PC-3 (cell line): Measurements from ENCODE around the gene PPHLN1. TPM values are rescaled to one million over a fixed set of nuclear protein-coding genes. Genes with fewer than 3 reads are reported as not detected.

Source experiments
- ATAC-seq: fragments of 200-7000 bp; cut with Tn5 transposase; 2 replicates; pipeline ENCODE4 v1.9.1; 2020; ENCODE audit warnings: mild to moderate bottlenecking, moderate library complexity
- BruUV-seq: library from RNA; stranded (reverse); fragments of 400-500 nt; replicated peaks from 2 replicates; lab custom pipeline; 2021; lab: Mats Ljungman, UMichigan
- CTCF ChIA-PET: fragments of 300-600 bp; sonication (Branson Sonifier 250); formaldehyde crosslinking; loops from one replicate; lab custom pipeline; 2022; ENCODE audit warnings: antibody characterized with exemption; lab: Charles Lee
- POLR2A ChIA-PET: fragments of 300-600 bp; sonication (Branson Sonifier 250); formaldehyde crosslinking; loops from one replicate; lab custom pipeline; 2022; ENCODE audit warnings: antibody characterized with exemption; ENCODE audit not compliant: unreplicated experiment; lab: Charles Lee
- DNase-seq: peaks from one replicate; pipeline ENCODE4 v3.0.0-alpha.2; 2015
- H2AFZ ChIP-seq: fragments of 300-600 bp; sonication (generic); 2 replicates; pipeline ENCODE4 v1.6.0; 2016; ENCODE audit warnings: antibody characterized with exemption, low read length
- H3F3A ChIP-seq: fragments of 300-600 bp; sonication (generic); one replicate; pipeline ENCODE4 v1.6.0; 2017; ENCODE audit warnings: antibody characterized with exemption, low read length, control low read depth, mild to moderate bottlenecking; ENCODE audit not compliant: unreplicated experiment
- H3K27ac ChIP-seq: fragments of 300-600 bp; sonication (generic); 2 replicates; pipeline ENCODE4 v1.5.1; 2016; ENCODE audit warnings: mild to moderate bottlenecking, low read length
- H3K27me3 ChIP-seq: fragments of 300-600 bp; sonication (generic); 2 replicates; pipeline ENCODE4 v1.6.1; 2016; ENCODE audit warnings: low read length, mixed read lengths
- H3K36me3 ChIP-seq: fragments of 300-600 bp; sonication (generic); 2 replicates; pipeline ENCODE4 v1.6.1; 2016; ENCODE audit warnings: low read depth, mixed run types, low read length, mixed read lengths
- H3K4me1 ChIP-seq: fragments of 300-600 bp; sonication (generic); 2 replicates; pipeline ENCODE4 v1.5.1; 2016; ENCODE audit warnings: low read length; ENCODE audit not compliant: insufficient read depth
- H3K4me2 ChIP-seq: fragments of 300-600 bp; sonication (generic); 2 replicates; pipeline ENCODE4 v1.6.0; 2016; ENCODE audit warnings: low read length
- H3K4me3 ChIP-seq: fragments of 300-600 bp; sonication (generic); 2 replicates; pipeline ENCODE4 v1.5.1; 2016; ENCODE audit warnings: mild to moderate bottlenecking, low read length, mixed read lengths
- H3K79me2 ChIP-seq: fragments of 300-600 bp; sonication (generic); 2 replicates; pipeline ENCODE4 v1.6.1; 2017; ENCODE audit warnings: low read length, mixed read lengths
- H3K9ac ChIP-seq: fragments of 300-600 bp; sonication (generic); 2 replicates; pipeline ENCODE4 v1.6.0; 2016; ENCODE audit warnings: mild to moderate bottlenecking, low read length
- H3K9me2 ChIP-seq: fragments of 300-600 bp; sonication (generic); replicated peaks from 2 replicates; pipeline ENCODE4 v1.6.1; 2016; ENCODE audit warnings: mixed run types, low read length, mixed read lengths
- H3K9me3 ChIP-seq: fragments of 300-600 bp; sonication (generic); 2 replicates; pipeline ENCODE4 v1.6.1; 2016; ENCODE audit warnings: low read length, mixed read lengths
- H4K20me1 ChIP-seq: fragments of 300-600 bp; sonication (generic); 2 replicates; pipeline ENCODE4 v1.6.1; 2016; ENCODE audit warnings: low read length, mixed read lengths
- EZH2 ChIP-seq: fragments of 300-600 bp; sonication (generic); IDR thresholded peaks from one replicate; pipeline ENCODE4 v1.6.1; 2017; ENCODE audit warnings: antibody characterized with exemption, mild to moderate bottlenecking, low read length; ENCODE audit not compliant: unreplicated experiment
- EZH2phosphoT487 ChIP-seq: fragments of 300-600 bp; sonication (generic); IDR thresholded peaks from 2 replicates; pipeline ENCODE4 v1.6.1; 2018; ENCODE audit warnings: mild to moderate bottlenecking, antibody characterized with exemption, low read length, borderline replicate concordance
- intact Hi-C: fragments of 100-400 bp; cut with micrococcal nuclease; formaldehyde crosslinking; loops from 2 replicates; pipeline ENCODE4 v1.9.0; 2023
- total RNA-seq: library from RNA; depleted of rRNA; stranded (reverse); fragments of >200 nt; gene quantifications from 2 replicates; pipeline ENCODE4 v1.2.3, GENCODE V29; 2014
- TF ChIP-seq, protein P1 (sequence below): fragments of 300-600 bp; sonication (generic); conservative IDR thresholded peaks from 2 replicates; pipeline ENCODE4 v1.5.1; 2017; ENCODE audit warnings: antibody characterized with exemption, low read depth, mild to moderate bottlenecking, low read length

Gene PPHLN1
- total RNA-seq, 1 experiment from 2014 or later = 82.0 TPM

GRCh38 chr12:42298887-42299286 is 27.1 kb upstream of the PPHLN1 start:
- no peak for TF ChIP-seq EZH2phosphoT487
- TF ChIP-seq, protein P1, sequence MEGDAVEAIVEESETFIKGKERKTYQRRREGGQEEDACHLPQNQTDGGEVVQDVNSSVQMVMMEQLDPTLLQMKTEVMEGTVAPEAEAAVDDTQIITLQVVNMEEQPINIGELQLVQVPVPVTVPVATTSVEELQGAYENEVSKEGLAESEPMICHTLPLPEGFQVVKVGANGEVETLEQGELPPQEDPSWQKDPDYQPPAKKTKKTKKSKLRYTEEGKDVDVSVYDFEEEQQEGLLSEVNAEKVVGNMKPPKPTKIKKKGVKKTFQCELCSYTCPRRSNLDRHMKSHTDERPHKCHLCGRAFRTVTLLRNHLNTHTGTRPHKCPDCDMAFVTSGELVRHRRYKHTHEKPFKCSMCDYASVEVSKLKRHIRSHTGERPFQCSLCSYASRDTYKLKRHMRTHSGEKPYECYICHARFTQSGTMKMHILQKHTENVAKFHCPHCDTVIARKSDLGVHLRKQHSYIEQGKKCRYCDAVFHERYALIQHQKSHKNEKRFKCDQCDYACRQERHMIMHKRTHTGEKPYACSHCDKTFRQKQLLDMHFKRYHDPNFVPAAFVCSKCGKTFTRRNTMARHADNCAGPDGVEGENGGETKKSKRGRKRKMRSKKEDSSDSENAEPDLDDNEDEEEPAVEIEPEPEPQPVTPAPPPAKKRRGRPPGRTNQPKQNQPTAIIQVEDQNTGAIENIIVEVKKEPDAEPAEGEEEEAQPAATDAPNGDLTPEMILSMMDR = no peak
- ChIA-PET POLR2A (no interaction called here), CTCF (no interaction called here)
- H4K20me1 ChIP-seq = no peaks in the 10 kb centered on the region
- no peak overlapping the region for H3K4me2 ChIP-seq
- H3K36me3 ChIP-seq = no peaks in the 10 kb centered on the region
- H3K4me1 ChIP-seq = no peaks in the 10 kb centered on the region
- H3K27ac ChIP-seq = no peak overlapping the region
- H3F3A ChIP-seq = no peaks in the 10 kb centered on the region
- ATAC-seq (no peak), DNase-seq (no peak)
- BruUV-seq = no TSS peak
- no peak overlapping the region for H3K9ac ChIP-seq
- H3K79me2 ChIP-seq = no peaks in the 10 kb centered on the region
- H3K27me3 ChIP-seq = no peaks in the 10 kb centered on the region
- intact Hi-C loops = no loop called here
- H3K4me3 ChIP-seq = no peak overlapping the region
- H3K9me2 ChIP-seq = no peaks in the 10 kb centered on the region
- no peak overlapping the region for H2AFZ ChIP-seq
- no peaks in the 10 kb centered on the region for H3K9me3 ChIP-seq

- H3K79me2 ChIP-seq = no peaks in the 10 kb centered on the region
- ChIA-PET CTCF (no interaction called here), POLR2A (no interaction called here)
- no peak for ATAC-seq
- H3K9me2 ChIP-seq = no peaks in the 10 kb centered on the region
- no peaks in the 10 kb centered on the region for H3F3A ChIP-seq
- no peak overlapping the region for H3K27ac ChIP-seq
- H3K4me2 ChIP-seq = no peak overlapping the region
- no peak overlapping the region for H2AFZ ChIP-seq
- H3K9ac ChIP-seq = no peak overlapping the region
- no peak overlapping the region for H3K4me3 ChIP-seq
- H3K9me3 ChIP-seq = no peaks in the 10 kb centered on the region
- no TSS peak for BruUV-seq
- TF ChIP-seq EZH2phosphoT487 (no peak), EZH2 (no peak)
- TF ChIP-seq, protein P1 = no peak
- H4K20me1 ChIP-seq = no peaks in the 10 kb centered on the region
- no peaks in the 10 kb centered on the region for H3K27me3 ChIP-seq
- peak; percentile 30 for DNase-seq
- H3K4me1 ChIP-seq = no peaks in the 10 kb centered on the region
- intact Hi-C loops = no loop called here
- H3K36me3 ChIP-seq = no peaks in the 10 kb centered on the region
These were observed 26.3 kb upstream of the PPHLN1 start for GRCh38 chr12:42299392-42300308.

- no TSS peak for BruUV-seq
- H2AFZ ChIP-seq = no peak overlapping the region
- H4K20me1 ChIP-seq = no peaks in the 10 kb centered on the region
- TF ChIP-seq, protein P1 = no peak
- no peak for TF ChIP-seq EZH2
- TF ChIP-seq EZH2phosphoT487 = no peak
- intact Hi-C loops = no loop called here
- no peaks in the 10 kb centered on the region for H3K79me2 ChIP-seq
- no peak overlapping the region for H3K4me3 ChIP-seq
- H3K27ac ChIP-seq = no peak overlapping the region
- CTCF ChIA-PET = no interaction called here
- H3F3A ChIP-seq = no peaks in the 10 kb centered on the region
- no peaks in the 10 kb centered on the region for H3K27me3 ChIP-seq
- H3K4me1 ChIP-seq = no peaks in the 10 kb centered on the region
- H3K9me2 ChIP-seq = no peaks in the 10 kb centered on the region
- ATAC-seq (no peak), DNase-seq (no peak)
- no peak overlapping the region for H3K4me2 ChIP-seq
- H3K9ac ChIP-seq = no peak overlapping the region
- POLR2A ChIA-PET = no interaction called here
- H3K9me3 ChIP-seq = no peaks in the 10 kb centered on the region
- no peaks in the 10 kb centered on the region for H3K36me3 ChIP-seq
These were observed 19.7 kb upstream of the PPHLN1 start for GRCh38 chr12:42306297-42306696.
